ENCODE data around the gene SLC22A31.

DNA sequence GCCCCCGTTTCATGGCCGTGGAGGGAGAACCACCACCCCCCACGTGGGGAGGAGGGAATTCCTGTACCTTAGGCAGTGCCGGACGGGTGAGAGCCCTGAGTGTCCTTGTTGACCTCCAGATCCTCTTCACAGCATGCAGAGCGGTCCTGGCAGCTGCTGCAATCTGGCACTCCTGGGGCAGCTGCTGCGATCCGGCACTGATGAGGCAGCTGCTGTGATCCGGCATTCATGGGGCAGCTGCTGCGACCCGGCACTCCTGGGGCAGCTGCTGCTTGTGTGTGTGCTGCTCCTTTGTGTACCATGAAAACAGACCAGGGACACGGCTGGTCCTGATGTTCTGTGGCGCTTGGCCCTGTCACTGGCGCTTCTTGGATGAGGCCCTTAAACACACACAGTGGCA lies 29.9 kb upstream of the SLC22A31 start:
- TF ChIP-seq, protein P1, sequence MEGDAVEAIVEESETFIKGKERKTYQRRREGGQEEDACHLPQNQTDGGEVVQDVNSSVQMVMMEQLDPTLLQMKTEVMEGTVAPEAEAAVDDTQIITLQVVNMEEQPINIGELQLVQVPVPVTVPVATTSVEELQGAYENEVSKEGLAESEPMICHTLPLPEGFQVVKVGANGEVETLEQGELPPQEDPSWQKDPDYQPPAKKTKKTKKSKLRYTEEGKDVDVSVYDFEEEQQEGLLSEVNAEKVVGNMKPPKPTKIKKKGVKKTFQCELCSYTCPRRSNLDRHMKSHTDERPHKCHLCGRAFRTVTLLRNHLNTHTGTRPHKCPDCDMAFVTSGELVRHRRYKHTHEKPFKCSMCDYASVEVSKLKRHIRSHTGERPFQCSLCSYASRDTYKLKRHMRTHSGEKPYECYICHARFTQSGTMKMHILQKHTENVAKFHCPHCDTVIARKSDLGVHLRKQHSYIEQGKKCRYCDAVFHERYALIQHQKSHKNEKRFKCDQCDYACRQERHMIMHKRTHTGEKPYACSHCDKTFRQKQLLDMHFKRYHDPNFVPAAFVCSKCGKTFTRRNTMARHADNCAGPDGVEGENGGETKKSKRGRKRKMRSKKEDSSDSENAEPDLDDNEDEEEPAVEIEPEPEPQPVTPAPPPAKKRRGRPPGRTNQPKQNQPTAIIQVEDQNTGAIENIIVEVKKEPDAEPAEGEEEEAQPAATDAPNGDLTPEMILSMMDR (conservative IDR thresholded peaks at IDR 0.05; ENCODE audit: low read depth, low read length) = no peak
- TF ChIP-seq EZH2 (IDR thresholded peaks at IDR 0.05; ENCODE audit: borderline replicate concordance, low read depth, low read length, poor library complexity, severe bottlenecking) = no peak

All from A673 (cell line).